ENCODE measurements around the gene CNEP1R1. TPM values are rescaled to one million over a fixed set of nuclear protein-coding genes. Genes with fewer than 3 reads are reported as not detected.

Gene CNEP1R1
- total RNA-seq, 2 donors from 2014 or later, result 11.5 to 22.3 TPM

DNA sequence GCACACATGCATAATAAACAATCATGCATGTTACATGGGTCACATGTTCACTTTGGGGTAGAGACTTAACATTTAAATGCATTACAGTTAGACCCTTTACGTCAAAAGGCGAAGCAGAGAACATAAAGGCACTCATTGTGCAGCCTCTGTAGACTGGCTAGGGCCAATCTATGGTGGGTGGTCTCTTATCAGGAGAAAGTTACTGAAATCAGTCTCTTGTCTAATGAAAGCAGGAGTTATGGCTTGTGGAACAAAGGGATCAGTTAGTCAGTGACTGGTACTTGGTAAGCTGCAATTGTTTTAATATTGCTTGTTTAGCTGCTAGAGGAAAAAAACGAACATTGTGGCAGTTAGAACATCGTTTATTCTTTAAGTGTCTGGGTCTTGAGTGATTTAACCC, 1.4 kb upstream of the CNEP1R1 start:
- TF ChIP-seq, protein P1, sequence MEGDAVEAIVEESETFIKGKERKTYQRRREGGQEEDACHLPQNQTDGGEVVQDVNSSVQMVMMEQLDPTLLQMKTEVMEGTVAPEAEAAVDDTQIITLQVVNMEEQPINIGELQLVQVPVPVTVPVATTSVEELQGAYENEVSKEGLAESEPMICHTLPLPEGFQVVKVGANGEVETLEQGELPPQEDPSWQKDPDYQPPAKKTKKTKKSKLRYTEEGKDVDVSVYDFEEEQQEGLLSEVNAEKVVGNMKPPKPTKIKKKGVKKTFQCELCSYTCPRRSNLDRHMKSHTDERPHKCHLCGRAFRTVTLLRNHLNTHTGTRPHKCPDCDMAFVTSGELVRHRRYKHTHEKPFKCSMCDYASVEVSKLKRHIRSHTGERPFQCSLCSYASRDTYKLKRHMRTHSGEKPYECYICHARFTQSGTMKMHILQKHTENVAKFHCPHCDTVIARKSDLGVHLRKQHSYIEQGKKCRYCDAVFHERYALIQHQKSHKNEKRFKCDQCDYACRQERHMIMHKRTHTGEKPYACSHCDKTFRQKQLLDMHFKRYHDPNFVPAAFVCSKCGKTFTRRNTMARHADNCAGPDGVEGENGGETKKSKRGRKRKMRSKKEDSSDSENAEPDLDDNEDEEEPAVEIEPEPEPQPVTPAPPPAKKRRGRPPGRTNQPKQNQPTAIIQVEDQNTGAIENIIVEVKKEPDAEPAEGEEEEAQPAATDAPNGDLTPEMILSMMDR (IDR thresholded peaks at IDR 0.05), result no peak
- TF ChIP-seq POLR2A (IDR thresholded peaks at IDR 0.05), result no peak
- intact Hi-C loops (cut with DNase I), result no loop called here

DNA sequence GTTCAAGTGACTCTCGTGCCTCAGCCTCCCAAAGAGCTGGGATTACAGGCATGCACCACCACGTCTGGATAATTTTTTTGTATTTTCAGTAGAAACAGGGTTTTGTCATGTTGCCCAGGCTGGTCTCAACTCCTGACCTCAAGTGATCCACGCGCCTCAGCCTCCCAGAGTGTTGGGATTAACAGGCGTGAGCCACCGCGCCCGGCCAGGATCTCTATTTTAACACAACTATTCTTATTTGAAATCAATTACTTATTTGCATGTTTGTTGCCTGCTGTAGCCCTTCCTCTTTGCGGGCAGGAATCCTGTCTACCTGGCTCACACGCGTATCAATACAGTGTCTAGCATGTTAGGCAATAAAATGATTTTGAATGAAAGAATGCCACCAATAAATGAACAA, 818 bp upstream of the CNEP1R1 start:
- WGBS, 2 donors, result 63 to 67% methylated on average over 11 of the region's 11 CpGs
- no peaks in the 10 kb centered on the region for H3K36me3 ChIP-seq (replicated peaks in 1 of 2; ENCODE audit: insufficient read depth in 1 of 2, low read depth in 2 of 2)
- no peak overlapping the region for H3K27ac ChIP-seq
- H3K9me3 ChIP-seq, result no peaks in the 10 kb centered on the region
- no peaks in the 10 kb centered on the region for H3K27me3 ChIP-seq
- peaks cover 8% of the 10 kb centered on the region for H3K4me1 ChIP-seq
- TF ChIP-seq POLR2A (IDR thresholded peaks at IDR 0.05), result no peak
- TF ChIP-seq, protein P1 (IDR thresholded peaks at IDR 0.05), result no peak
- no peak overlapping the region for H3K4me3 ChIP-seq
- intact Hi-C loops (cut with DNase I), result no loop called here
- ATAC-seq (no peak), DNase-seq (no peak)

More for the DNA sequence above, 1.4 kb upstream of the CNEP1R1 start:
- H3K27ac ChIP-seq, result no peak overlapping the region
- H3K4me1 ChIP-seq, result peaks cover 8% of the 10 kb centered on the region
- ATAC-seq (no peak), DNase-seq (no peak)
- H3K9me3 ChIP-seq, result no peaks in the 10 kb centered on the region
- H3K4me3 ChIP-seq, result no peak overlapping the region
- 37 to 46% methylated on average over 4 of the region's 4 CpGs for WGBS, 2 donors
- H3K27me3 ChIP-seq, result no peaks in the 10 kb centered on the region
- H3K36me3 ChIP-seq (replicated peaks in 1 of 2; ENCODE audit: insufficient read depth in 1 of 2, low read depth in 2 of 2), result no peaks in the 10 kb centered on the region

DNA sequence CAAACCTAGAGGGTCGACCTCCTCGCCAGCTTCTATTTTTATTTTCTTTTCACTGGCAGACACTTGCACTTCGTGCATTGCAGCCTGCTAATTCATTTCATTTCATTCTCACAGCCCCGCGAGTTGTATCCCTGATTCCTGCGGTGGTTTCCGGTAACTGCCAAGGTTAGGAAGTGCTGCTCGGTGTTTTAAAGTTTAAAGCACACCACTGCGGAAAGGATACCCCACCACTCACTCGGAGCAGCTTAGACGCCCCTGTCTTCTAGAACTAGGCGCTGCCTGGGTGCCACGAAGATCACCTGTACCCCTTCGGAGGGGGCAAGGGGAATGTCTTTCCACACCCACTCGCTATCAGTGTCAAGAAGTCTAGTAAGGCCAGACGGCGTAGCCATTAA, 509 bp downstream of the CNEP1R1 start:
- WGBS, 2 donors, result 1 to 2% methylated on average over 17 of the region's 17 CpGs
- peaks cover 8% of the 10 kb centered on the region for H3K4me1 ChIP-seq
- ATAC-seq, result peak; percentile 5

DNA sequence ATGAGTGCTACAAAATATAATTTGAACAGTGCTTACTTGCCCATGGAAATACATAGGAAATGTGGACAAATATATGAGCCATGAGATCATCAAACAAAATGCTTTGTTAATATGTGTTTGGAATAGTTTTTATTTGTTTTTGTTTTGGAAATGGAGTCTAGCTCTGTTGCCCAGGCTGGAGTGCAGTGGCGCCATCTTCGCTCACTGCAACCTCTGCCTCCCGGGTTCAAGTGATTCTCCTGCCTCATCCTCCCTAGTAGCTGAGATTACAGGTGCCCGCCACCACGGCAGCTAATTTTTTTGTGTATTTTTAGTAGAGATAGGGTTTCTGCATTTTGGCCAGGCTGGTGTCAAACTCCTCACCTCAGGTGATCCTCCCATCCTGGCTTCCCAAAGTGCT, 2.8 kb downstream of the CNEP1R1 start:
- peaks cover 8% of the 10 kb centered on the region for H3K4me1 ChIP-seq
- TF ChIP-seq, protein P1 (IDR thresholded peaks at IDR 0.05), result no peak
- no peak for TF ChIP-seq POLR2A (IDR thresholded peaks at IDR 0.05)
- no peak for ATAC-seq
- intact Hi-C loops (cut with DNase I), result no loop called here
- H3K27me3 ChIP-seq, result no peaks in the 10 kb centered on the region
- no peaks in the 10 kb centered on the region for H3K9me3 ChIP-seq
- H3K27ac ChIP-seq, result no peak overlapping the region
- no peak overlapping the region for H3K4me3 ChIP-seq
- peaks cover 0 to 5% of the 10 kb centered on the region in 2 donors for H3K36me3 ChIP-seq (replicated peaks in 1 of 2; ENCODE audit: insufficient read depth in 1 of 2, low read depth in 2 of 2)
- no peak for DNase-seq
- WGBS, 2 donors, result 91 to 98% methylated on average over 5 of the region's 5 CpGs

More for the DNA sequence above, 509 bp downstream of the CNEP1R1 start:
- Histone ChIP-seq H3K36me3 (replicated peaks in 1 of 2; ENCODE audit: insufficient read depth in 1 of 2, low read depth in 2 of 2) (peaks cover 0 to 4% of the 10 kb centered on the region in 2 donors), H3K27ac (peak overlapping the region in 3 of 4 donors; percentile 71 to 78 (median 71)), H3K9me3 (no peaks in the 10 kb centered on the region), H3K4me3 (peak overlapping the region; percentile 88 to 94), H3K27me3 (no peaks in the 10 kb centered on the region)
- TF ChIP-seq, protein P1 (IDR thresholded peaks at IDR 0.05), result no peak
- intact Hi-C loops (cut with DNase I), result no loop called here
- DNase-seq, result peak in 3 of 4 donors; percentile 5 to 14 (median 13)

DNA sequence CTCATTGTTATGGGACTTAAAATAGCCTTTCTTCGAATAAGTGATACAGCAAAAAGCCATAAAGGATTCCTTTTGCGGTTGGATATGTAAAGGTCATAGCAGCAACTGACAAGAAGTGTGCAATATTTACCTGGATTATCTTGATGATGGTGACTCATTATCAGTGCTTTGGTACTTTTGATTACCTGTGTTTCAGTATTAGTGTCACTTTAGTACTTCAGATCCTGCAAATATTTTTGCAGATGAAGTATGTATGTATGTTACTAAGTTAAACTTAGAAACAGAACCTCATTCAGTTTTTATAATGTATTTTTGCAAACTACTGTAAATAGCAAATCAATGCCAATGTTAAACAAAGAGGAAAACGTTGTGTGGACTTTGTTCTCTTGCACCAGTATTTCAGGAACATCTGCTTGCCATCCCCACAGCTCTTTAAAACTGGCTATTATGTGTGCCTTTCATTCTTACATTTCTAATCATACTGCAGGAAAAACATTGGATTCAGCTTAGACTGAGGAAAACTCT, 10.5 kb downstream of the CNEP1R1 start:
- H3K9me3 ChIP-seq, result no peaks in the 10 kb centered on the region
- H3K27me3 ChIP-seq, result no peaks in the 10 kb centered on the region
- intact Hi-C loops (cut with DNase I), result no loop called here
- no peak overlapping the region for H3K4me3 ChIP-seq
- no peak for DNase-seq
- 28 to 37% methylated on average over 3 of the region's 3 CpGs for WGBS, 2 donors
- no peak overlapping the region for H3K27ac ChIP-seq
- ATAC-seq, result no peak
- H3K4me1 ChIP-seq, result peaks cover 17% of the 10 kb centered on the region
- TF ChIP-seq POLR2A (IDR thresholded peaks at IDR 0.05), result no peak
- TF ChIP-seq, protein P1 (IDR thresholded peaks at IDR 0.05), result no peak
- peaks cover 0 to 8% of the 10 kb centered on the region in 2 donors for H3K36me3 ChIP-seq (replicated peaks in 1 of 2; ENCODE audit: insufficient read depth in 1 of 2, low read depth in 2 of 2)
